ENCODE results near the gene DENND5A.
A peak's percentile ranks its signal among the peaks of the same experiment; 100 is the strongest.

The DENND5A gene

DNA sequence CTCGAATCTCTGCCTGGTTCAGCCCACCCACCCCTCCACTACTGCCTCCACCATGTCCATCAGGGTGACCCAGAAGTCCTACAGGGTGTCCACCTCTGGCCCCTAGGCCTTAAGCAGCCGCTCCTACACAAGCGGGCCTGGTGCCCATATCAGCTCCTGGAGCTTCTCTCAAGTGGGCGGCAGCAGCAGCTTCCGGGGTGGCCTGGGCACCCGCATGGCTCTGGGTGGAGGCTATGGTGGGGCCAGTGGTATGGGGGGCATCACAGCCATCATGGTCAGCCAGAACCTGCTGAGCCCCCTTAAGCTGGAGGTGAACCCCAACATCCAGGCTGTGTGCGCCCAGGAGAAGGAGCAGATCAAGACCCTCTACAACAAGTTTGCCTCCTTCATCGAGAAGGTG is 170.7 kb downstream of the DENND5A start:
- no peak for DNase-seq

DNA sequence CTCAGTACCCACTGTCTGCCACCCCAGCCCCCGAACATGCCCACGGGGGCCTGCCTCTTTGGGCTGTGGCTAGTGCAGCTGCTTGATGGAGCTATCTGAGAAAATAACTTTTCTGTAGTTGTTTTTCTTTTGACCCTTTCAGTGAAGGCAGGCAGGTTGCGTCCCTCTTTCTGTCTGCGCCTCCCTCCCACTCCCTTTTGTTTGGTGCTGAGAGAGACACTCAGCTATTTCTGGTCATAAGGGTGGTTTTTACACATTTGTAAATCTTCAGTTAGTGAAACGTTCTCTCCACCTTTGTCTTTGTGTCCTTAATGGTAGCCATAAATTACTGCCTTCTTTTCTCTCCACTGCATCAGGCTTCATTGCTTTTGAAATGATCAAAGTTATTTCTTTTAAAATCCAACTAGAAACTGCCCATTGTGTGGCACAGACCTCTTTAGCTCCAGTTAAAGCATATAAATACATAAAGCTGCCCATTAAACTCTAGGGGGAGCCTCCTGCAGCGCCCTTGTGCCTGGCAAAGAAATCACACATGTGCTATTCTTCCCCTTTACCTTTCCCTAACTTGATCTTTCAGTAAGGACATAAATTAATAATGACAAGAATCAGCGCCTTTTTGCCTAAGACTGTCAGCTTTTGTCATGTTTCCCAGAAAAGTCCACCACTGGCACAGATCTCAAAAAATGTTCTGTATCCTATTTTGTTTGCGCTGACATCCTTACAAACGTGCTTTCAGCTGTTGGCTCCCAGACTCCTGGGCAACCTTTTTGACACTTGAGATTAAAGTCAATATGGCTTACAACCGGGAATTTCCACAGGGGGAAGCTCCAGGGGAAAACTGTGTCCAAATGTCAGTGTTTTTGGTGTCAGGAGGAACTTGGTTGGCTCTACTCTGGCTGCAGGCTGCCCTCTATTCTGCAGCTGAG is 172.0 kb downstream of the DENND5A start:
- DNase-seq = peak; percentile 22

DNA sequence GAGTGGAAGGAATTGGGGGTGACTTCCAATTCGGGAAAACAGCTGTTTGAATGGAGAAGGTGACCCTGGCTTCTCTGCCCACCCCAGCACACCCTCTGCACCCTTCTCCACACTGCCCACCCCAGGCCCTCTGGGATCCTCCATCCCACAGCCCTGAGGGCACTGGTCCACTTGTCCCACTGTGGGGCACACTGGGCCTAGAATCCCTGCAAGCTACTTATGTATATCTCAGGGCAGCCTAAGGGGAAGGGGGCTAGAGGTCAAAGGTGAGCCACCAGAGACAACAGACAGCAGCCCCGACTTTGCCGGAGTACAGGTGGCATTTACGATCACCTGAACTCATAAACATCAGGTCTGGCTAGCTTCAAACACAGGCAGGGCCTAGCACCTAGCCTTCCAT is 173.1 kb downstream of the DENND5A start:
- DNase-seq = no peak

DNA sequence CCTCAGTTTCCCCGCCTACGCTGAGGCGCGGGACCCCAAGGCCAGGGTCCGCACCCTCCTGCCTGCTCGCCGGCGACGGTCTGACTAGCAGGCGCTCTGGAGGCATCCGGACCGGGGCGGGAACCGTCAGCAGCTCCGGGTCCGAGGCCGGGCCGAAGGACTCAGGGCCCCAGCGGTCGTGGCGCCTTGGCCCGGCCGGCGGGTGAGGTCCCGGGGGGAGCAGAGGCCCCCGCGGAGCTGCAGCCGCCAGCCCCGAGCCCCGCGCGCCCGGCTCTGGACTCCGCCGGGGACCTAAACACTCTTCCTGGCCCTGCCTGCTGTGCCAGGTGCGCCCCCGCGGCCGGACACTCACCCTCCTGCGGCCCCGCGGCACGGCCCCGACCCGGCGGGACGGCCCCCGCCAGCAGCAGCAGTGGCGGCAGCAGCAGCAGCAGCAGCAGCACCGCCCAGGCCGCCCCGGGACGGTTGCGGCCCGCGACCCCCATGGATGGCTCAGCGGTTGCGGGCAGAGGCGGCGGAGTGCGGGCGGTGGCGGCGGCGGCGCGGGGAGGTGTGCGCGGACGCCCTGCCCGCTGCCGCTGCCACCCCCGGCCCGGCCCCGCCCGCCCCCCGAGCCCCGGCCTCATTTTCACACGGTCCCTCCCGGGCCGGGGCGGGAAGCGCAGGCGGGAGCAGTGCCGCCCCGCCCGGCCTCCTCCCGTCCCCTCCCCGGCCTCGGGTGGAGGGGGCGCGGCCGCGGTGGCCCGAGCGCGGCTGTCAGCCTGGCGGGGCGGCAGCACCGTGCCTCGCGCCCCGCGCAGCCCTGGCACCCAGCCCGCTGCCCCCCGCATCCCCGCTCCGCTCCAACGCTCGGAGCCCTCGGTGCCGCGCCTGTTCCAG is 173.9 kb downstream of the DENND5A start, which contains the start of gene SCUBE2:
SCUBE2 (minus strand) TSS at position 556 of the 879 bp plus-strand sequence; CDS start at position 485, 71 bp downstream.
- DNase-seq = no peak

DNA sequence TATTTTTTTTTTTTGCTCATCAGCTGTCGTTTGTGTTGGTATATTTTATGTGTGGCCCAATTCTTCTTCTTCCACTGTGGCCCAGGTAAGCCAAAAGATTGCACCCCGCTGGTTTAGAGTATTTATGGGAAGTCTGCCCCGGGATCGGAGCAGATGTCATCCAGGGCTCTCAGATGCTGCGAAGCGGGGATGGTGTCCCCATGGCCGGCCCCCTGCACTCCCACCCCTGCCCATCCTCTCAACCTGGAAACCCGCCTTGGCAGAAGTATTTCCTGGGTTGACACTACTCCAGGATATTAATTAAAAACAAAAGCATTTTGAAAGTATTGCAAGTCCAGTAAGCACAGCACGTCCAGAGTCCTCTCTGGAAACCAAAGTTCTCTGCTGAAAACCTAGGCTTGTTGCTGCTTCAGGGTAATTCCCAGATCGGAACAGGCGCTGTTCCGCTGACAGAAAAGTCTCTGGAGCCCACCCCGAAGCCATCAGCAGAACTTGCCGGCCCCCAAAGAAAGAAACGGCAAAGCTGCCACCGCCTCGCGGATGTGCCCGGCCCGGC is 174.6 kb downstream of the DENND5A start:
- DNase-seq = no peak

DNA sequence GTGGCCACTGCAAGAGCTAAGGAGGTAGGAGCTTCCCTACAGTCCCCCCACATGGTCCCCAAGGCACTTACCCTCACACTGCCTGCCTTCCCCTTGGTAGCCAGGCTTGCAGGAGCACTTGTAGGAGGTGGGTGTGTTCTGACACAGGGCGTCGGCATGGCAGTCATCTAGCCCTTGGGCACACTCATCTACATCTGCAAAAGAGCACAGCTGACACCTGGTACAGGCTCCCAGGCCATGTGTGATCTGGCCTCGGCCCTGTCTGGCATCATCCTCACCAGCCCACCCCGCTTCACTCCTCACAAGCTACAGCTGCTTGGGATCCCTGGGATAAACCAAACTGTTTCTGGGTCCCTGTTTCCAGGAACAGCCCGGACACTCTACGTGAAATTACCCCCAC is 175.5 kb downstream of the DENND5A start:
- no peak for DNase-seq

DNA sequence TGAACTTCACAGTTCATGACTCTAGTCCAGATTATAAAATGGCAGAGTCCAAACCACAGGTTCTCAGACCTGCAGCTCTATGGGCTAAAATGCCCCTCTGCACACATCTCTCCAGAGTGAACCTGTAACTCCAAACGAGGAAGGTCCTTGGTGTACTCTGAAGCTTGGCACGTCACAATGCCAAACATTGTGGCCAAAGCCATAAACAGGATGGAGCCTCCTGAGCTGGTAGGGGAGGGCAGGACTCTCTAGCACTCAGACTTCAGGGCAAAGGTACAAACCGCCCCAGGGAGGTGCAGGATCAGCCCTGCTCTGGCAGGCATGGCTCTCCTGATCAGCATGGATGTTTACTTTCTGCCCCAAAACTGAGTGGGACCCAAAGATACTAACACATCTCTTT is 176.1 kb downstream of the DENND5A start:
- no peak for DNase-seq

All from DMS153 (cell line).